ENCODE results near the gene SRRM2.

DNA sequence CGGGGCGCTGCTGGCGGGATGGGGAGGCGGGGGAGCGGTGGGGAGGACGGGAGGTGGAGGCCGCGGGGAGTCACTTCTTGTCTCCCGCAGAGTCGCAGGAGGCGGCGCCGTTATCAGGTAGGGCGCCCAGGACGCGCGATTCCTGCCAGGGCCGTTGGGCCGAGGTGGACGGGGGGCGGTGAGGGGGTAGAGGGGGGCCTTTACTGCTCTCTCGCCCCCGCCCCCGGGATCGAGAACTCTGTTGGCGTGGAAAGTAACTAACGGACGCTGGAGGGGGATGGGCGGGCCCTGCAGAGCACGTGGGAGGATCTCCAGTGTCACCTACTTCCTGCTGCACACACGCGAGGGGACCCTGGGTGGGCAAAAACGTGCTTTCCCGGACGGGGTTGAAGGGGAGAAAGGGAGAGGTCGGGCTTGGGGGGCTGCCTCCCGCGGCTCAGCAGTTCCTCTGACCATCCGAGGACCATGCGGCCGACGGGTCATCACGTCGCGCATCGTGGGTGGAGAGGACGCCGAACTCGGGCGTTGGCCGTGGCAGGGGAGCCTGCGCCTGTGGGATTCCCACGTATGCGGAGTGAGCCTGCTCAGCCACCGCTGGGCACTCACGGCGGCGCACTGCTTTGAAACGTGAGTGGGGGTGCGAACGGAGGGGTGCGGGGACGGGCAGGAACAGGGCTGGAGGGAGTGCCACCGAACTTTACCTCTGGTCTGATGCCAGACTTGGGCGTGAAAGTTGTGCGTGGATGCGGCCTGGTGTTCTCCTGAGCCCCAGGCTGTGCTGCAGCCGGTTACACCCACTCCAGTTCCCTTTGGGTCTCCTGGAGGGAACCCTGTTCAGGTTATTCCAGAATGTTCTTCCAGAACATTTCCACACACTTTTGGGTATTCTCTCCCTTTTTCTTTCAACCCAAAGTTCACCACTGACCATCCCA is 65.2 kb downstream of the SRRM2 start:
- TF ChIP-seq POLR2A (IDR thresholded peaks at IDR 0.05; ENCODE audit: low read depth, low read length): no peak
- no peak for TF ChIP-seq TAF1 (IDR thresholded peaks at IDR 0.05; ENCODE audit: borderline replicate concordance, low read depth, low read length)

Data from GM12892 (cell line).